ENCODE results near the gene HECTD3. TPM values are rescaled to one million over a fixed set of nuclear protein-coding genes. Genes with fewer than 3 reads are reported as not detected.
"Not testable (repeated sequence)": the region's sequence is repeated elsewhere in the genome, so short reads cannot be mapped to it uniquely, and the experiment has no call there.

HECTD3 gene
- total and polyA plus RNA-seq, 2 donors from 2014 or later = 27.5 to 42.1 TPM

- intact Hi-C loops (cut with DNase I) = no loop called here
- H3K4me1 ChIP-seq (ENCODE audit: control insufficient read depth in 2 of 3, insufficient read depth in 2 of 3, low read depth in 1 of 3, low read length in 3 of 3) = peaks cover 0 to 10% (median 9%) of the 10 kb centered on the region in 3 donors
- TF ChIP-seq, protein P1, sequence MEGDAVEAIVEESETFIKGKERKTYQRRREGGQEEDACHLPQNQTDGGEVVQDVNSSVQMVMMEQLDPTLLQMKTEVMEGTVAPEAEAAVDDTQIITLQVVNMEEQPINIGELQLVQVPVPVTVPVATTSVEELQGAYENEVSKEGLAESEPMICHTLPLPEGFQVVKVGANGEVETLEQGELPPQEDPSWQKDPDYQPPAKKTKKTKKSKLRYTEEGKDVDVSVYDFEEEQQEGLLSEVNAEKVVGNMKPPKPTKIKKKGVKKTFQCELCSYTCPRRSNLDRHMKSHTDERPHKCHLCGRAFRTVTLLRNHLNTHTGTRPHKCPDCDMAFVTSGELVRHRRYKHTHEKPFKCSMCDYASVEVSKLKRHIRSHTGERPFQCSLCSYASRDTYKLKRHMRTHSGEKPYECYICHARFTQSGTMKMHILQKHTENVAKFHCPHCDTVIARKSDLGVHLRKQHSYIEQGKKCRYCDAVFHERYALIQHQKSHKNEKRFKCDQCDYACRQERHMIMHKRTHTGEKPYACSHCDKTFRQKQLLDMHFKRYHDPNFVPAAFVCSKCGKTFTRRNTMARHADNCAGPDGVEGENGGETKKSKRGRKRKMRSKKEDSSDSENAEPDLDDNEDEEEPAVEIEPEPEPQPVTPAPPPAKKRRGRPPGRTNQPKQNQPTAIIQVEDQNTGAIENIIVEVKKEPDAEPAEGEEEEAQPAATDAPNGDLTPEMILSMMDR (IDR thresholded peaks at IDR 0.05; ENCODE audit: borderline replicate concordance, extremely low read depth, insufficient read depth) = no peak
- no peaks in the 10 kb centered on the region for H3K27me3 ChIP-seq (ENCODE audit: control insufficient read depth, insufficient read depth, low read length)
- H3K9ac ChIP-seq (ENCODE audit: low read length in 3 of 3) = no peak overlapping the region
- H3K36me3 ChIP-seq (ENCODE audit: control insufficient read depth in 2 of 3, insufficient read depth in 3 of 3, low read length in 3 of 3) = no peaks in the 10 kb centered on the region
- no peak for FAIRE-seq
- H3K9me3 ChIP-seq (ENCODE audit: control insufficient read depth in 2 of 3, insufficient read depth in 1 of 3, low read length in 3 of 3) = no peaks in the 10 kb centered on the region
- no peak for DNase-seq
- H3K4me3 ChIP-seq (ENCODE audit: low read length in 3 of 3) = no peak overlapping the region
- no peak overlapping the region for H3K27ac ChIP-seq (ENCODE audit: low read depth in 2 of 2, low read length in 2 of 2)
These were observed 22.5 kb downstream of the HECTD3 start for GRCh38 chr1:44988531-44989156.

DNA sequence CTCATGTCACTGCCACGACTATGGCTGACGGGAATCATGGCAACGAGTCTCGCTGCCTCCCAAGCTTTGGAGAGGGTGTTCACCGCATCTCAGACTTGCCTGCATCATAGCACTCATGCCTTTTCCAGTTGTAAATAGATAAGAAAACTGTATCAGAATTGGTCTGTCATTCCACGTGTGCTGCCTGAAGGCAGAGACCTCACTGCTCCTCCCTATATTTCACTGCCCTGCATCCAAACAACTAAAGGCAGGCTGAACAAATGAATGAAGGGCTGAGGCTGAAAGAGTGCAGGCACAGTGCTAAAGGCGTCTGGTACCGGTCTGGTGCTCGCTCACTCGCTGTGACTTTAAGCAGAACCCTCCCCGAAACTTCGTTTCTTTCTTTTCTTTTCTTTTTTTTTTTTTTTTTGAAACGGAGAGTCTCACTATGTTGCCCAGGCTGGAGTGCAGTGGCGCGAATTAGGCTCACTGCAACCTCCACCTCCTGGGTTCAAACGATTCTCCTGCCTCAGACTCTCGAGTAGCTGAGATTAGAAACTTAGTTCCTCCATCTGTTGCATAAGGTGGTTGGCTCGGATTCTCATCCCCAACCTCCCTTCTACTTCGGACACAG is 25.3 kb downstream of the HECTD3 start:
- Histone ChIP-seq H3K27ac (ENCODE audit: low read depth in 2 of 2, low read length in 2 of 2) (peak overlapping the region in 1 of 2 donors; percentile 38), H3K4me1 (ENCODE audit: control insufficient read depth in 2 of 3, insufficient read depth in 2 of 3, low read depth in 1 of 3, low read length in 3 of 3) (peaks cover 0 to 10% (median 9%) of the 10 kb centered on the region in 3 donors), H3K4me3 (ENCODE audit: low read length in 3 of 3) (peak overlapping the region; percentile 88 to 95 (median 95)), H3K9me3 (ENCODE audit: control insufficient read depth in 2 of 3, insufficient read depth in 1 of 3, low read length in 3 of 3) (no peaks in the 10 kb centered on the region), H3K9ac (ENCODE audit: low read length in 3 of 3) (peak overlapping the region; percentile 73 to 94 (median 78)), H3K27me3 (ENCODE audit: control insufficient read depth, insufficient read depth, low read length) (no peaks in the 10 kb centered on the region), H3K36me3 (ENCODE audit: control insufficient read depth in 2 of 3, insufficient read depth in 3 of 3, low read length in 3 of 3) (peaks cover 0 to 3% (median 0%) of the 10 kb centered on the region in 3 donors)
- intact Hi-C loops (cut with DNase I) = no loop called here
- TF ChIP-seq, protein P1 (IDR thresholded peaks at IDR 0.05; ENCODE audit: borderline replicate concordance, extremely low read depth, insufficient read depth) = no peak
- DNase-seq (no peak), FAIRE-seq (no peak)

DNA sequence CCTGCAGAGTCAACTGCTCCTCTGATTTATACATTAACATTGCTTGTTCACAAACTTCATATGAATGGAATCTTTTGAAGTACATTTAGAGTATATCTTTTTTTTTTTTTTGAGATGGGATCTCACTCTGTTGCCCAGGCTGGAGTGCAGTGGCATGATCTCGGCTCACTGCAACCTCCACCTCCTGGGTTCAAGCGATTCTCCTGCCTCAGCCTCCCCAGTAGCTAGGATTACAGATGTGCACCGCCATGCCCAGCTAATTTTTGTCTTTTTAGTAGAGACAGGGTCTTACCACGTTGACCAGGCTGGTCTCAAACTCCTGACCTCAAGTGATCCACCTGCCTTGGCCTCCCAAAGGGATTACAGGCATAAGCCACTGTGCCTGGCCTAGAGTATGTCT is 33.8 kb downstream of the HECTD3 start:
- H3K27me3 ChIP-seq (ENCODE audit: control insufficient read depth, insufficient read depth, low read length); H3K9me3 ChIP-seq (ENCODE audit: control insufficient read depth in 2 of 3, insufficient read depth in 1 of 3, low read length in 3 of 3); H3K27ac ChIP-seq (ENCODE audit: low read depth in 2 of 2, low read length in 2 of 2); intact Hi-C loops (cut with DNase I); H3K4me3 ChIP-seq (ENCODE audit: low read length in 3 of 3); H3K9ac ChIP-seq (ENCODE audit: low read length in 3 of 3); FAIRE-seq; H3K4me1 ChIP-seq (ENCODE audit: control insufficient read depth in 2 of 3, insufficient read depth in 2 of 3, low read depth in 1 of 3, low read length in 3 of 3); DNase-seq: not testable (repeated sequence)
- peaks cover 3 to 28% (median 9%) of the 10 kb centered on the region in 3 donors for H3K36me3 ChIP-seq (ENCODE audit: control insufficient read depth in 2 of 3, insufficient read depth in 3 of 3, low read length in 3 of 3)

DNA sequence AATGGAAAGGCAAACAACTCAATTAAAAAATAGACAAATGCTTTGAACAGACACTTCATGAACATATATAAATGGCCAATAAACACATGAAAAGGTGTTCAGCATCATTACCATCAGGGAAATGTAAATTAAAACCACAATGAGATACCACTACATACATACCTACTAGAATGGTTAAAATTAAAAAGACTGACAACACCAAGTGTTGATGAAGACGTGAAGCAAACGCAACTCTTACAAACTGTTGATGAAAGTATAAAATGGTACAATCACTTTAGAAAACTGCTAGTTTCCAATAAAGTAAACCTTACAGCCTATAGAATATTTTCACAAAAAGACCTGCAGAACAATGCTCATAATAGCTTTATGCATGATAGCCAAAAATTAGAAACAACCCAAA is 34.9 kb downstream of the HECTD3 start:
- DNase-seq = no peak
- TF ChIP-seq, protein P1 (IDR thresholded peaks at IDR 0.05; ENCODE audit: borderline replicate concordance, extremely low read depth, insufficient read depth) = no peak
- H3K27ac ChIP-seq (ENCODE audit: low read depth in 2 of 2, low read length in 2 of 2) = no peak overlapping the region
- intact Hi-C loops (cut with DNase I) = no loop called here
- no peak overlapping the region for H3K9ac ChIP-seq (ENCODE audit: low read length in 3 of 3)
- H3K4me1 ChIP-seq (ENCODE audit: control insufficient read depth in 2 of 3, insufficient read depth in 2 of 3, low read depth in 1 of 3, low read length in 3 of 3) = no peaks in the 10 kb centered on the region
- H3K4me3 ChIP-seq (ENCODE audit: low read length in 3 of 3) = no peak overlapping the region
- no peaks in the 10 kb centered on the region for H3K9me3 ChIP-seq (ENCODE audit: control insufficient read depth in 2 of 3, insufficient read depth in 1 of 3, low read length in 3 of 3)
- no peak for FAIRE-seq
- no peaks in the 10 kb centered on the region for H3K27me3 ChIP-seq (ENCODE audit: control insufficient read depth, insufficient read depth, low read length)
- peaks cover 3 to 28% (median 9%) of the 10 kb centered on the region in 3 donors for H3K36me3 ChIP-seq (ENCODE audit: control insufficient read depth in 2 of 3, insufficient read depth in 3 of 3, low read length in 3 of 3)
